GM21825 (cell line): ENCODE measurements around the gene IL6.
"Not testable (repeated sequence)": the region's sequence is repeated elsewhere in the genome, so short reads cannot be mapped to it uniquely, and the experiment has no call there.

ENCODE experiments used
- ATAC-seq: cut with Tn5 transposase; IDR thresholded peaks from one replicate; pipeline ENCODE4 v1.9.1; 2021; ENCODE audit warnings: mild to moderate bottlenecking, moderate library complexity; ENCODE audit not compliant: unreplicated experiment

Gene IL6

DNA sequence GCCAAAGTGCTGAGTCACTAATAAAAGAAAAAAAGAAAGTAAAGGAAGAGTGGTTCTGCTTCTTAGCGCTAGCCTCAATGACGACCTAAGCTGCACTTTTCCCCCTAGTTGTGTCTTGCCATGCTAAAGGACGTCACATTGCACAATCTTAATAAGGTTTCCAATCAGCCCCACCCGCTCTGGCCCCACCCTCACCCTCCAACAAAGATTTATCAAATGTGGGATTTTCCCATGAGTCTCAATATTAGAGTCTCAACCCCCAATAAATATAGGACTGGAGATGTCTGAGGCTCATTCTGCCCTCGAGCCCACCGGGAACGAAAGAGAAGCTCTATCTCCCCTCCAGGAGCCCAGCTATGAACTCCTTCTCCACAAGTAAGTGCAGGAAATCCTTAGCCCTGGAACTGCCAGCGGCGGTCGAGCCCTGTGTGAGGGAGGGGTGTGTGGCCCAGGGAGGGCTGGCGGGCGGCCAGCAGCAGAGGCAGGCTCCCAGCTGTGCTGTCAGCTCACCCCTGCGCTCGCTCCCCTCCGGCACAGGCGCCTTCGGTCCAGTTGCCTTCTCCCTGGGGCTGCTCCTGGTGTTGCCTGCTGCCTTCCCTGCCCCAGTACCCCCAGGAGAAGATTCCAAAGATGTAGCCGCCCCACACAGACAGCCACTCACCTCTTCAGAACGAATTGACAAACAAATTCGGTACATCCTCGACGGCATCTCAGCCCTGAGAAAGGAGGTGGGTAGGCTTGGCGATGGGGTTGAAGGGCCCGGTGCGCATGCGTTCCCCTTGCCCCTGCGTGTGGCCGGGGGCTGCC is at the start of gene IL6:
Gene IL6 (plus strand): TSS at position 294 of the 807 bp plus-strand sequence. CDS start 63 bp downstream, at position 357.
- ATAC-seq, result no peak

DNA sequence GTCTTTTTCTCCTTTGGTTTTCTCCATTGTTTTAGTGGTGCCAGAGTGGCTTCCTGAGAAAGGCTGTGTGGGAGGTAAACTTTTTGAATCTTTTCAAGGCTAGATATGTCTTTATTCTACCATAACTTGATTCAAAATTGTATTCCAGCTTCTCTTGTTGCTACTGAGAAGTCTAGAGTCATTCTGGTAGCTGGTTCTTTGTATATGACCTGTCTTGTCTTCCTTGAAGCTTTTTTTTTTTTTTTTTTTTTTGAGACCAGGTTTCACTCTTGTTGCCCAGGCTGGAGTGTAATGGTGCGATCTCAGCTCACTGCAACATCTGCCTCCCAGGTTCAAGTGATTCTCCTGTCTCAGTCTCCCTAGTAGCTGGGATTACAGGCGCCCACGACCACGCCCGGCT is 49.7 kb upstream of the IL6 start:
- not testable (repeated sequence) for ATAC-seq

- ATAC-seq, result no peak
Measured at GRCh38 chr7:22677680-22678079, 49.3 kb upstream of the IL6 start.

DNA sequence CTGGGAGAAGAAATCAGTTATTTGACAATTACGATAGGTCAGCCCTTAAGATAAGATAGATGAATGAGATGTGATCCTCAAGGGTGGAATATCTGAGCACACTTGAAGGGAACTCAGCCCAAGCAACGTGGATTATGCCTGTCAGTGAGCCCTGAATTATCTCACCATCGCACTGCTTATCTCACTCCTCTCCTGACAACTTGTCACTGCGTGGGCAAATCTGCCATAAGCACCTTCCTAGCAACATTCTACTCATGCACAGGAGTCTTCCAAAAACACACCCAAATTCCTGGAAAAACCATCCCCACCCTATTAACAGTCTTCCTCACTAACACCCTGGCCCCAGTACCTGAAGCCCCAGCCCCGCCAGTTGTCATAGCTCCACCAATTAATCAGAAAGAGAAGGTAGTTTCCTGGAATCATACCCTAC is 46.5 kb upstream of the IL6 start:
- ATAC-seq, result no peak

- no peak for ATAC-seq
Measured at GRCh38 chr7:22681312-22681711, 45.7 kb upstream of the IL6 start.

DNA sequence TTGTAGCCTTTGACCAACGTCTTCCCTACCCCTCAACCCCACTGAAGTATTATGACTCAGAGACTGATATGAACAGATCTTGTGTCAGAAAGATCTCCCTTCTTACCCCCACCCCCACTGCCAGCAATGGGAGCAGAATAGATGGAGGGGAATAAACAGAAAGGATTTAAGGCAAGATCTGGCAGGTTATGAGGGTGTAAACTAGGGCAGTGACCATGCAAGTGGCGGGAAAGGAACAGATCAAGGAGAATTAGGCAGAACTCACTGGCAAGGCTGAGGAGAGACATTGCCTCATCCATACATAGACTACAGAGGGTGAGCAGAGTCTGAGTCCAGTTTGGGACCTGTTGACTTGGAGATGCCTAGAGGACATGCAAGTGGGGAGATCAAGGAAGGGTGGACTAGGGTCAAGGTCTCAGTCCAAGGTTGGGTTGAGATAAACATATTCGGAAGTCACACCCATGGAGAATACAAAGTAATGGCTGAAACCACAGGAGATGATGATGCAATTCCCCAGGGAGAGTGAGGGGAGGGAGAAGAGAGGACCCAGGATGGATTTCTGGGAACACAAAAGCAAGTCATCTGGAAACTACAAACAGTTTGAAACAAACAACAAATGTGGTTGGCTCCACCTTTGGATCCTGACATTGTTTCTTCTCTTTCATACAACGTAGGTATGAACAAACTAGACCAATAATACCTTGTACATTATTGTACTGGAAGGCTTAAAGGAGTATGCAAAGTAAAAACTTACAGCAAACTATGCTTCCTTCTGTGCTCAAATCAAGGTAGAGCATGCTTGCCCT is 44.9 kb upstream of the IL6 start:
- no peak for ATAC-seq

DNA sequence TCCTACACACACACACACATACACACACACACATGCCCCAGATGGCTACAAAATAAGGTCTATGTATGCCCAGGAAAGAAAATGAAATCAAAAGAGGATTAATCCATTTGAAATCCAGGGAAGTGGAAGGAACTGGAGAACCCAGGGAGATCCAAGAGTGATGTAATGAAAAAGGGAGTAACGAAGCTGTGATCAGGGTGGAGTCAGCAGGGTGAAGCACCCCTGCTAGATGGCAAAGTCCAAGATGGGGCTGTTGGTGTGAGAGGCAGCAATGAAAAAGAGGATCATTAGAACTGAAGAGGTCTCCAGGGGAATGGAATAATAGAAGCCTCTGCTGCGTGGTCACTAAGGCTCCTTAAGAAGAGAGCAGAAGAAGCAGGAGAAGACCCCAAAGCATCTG is 43.6 kb upstream of the IL6 start:
- ATAC-seq, result no peak

- ATAC-seq, result no peak
Measured at GRCh38 chr7:22686620-22687019, 40.4 kb upstream of the IL6 start.

- ATAC-seq, result no peak
Measured at GRCh38 chr7:22688084-22688483, 38.9 kb upstream of the IL6 start.

DNA sequence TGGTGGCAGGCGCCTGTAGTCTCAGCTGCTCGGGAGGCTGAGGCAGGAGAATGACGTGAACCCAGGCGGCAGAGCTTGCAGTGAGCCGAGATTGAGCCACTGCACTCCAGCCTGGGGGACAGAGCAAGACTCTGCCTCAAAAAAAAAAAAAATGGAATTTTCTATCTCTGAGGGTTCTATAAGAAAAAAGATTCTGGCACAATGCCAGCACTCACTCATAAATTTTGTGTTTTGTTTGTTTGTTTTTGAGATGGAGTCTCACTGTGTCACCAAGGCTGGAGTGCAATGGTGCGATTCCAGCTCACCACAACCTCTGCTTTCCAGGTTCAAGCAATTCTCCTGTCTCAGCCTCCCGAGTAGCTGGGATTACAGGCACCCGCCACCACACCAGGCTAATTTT is 38.1 kb upstream of the IL6 start:
- not testable (repeated sequence) for ATAC-seq

DNA sequence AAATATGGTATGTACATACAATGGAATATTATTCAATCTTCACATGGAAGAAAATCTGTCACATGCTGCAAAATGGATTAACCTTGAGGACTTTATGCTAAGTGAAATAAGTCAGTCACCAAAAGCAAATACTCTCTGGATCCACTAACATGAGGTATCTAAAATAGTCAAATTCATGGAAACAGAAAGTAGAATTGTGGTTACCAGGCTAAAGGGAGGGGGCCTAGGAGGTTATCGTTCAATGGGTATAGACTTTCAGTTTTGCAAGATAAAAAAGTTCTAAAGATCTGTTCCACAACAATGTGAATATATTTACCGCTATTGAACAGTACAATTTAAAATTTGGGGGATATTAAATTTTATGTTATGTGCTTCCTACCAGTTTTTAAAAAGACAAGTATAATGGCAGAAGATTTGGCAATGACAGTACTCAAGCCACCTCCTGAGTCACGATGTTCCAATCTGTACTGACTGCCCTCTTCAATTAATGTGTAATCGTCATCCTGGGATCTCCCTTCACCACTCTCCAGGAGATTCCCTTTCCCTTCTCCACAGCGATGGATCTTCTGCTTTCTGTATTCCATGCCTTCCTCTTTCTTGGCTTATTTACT is 32.3 kb upstream of the IL6 start:
- peak; percentile 40 for ATAC-seq

GRCh38 chr7:22695476-22696132 is 31.4 kb upstream of the IL6 start:
- ATAC-seq, result no peak

DNA sequence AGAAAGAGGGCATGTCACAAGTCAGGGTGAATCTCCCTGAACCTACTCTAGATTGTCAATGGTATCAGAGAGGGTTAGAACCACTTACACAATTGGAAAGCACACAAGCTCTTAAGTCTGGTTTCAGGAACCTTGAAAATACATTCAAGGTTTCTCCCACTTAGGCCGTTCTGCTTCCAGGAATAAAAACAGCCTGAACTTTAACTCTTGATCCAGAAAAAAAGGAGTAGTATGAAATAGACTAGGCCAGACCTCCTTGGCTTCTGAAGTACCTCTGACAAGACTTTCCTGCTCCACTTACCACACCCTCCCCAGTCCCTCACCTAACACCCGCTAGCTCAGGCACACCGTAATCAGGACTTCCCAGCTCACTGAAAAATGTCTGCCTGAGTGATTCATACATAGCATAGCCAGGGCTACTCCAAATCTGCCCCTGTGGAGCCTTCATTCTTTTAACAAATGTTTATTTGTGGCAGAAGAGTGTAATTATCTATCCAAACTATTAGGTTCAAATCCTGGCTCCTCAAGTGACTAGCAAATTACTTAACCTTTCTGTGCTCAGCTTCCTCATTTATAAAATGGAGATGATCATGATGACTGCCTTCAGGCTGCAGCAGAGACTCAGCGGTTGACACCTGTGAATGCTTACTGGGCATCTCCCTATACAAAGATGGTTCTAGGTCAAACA is 30.3 kb upstream of the IL6 start:
- ATAC-seq, result no peak

DNA sequence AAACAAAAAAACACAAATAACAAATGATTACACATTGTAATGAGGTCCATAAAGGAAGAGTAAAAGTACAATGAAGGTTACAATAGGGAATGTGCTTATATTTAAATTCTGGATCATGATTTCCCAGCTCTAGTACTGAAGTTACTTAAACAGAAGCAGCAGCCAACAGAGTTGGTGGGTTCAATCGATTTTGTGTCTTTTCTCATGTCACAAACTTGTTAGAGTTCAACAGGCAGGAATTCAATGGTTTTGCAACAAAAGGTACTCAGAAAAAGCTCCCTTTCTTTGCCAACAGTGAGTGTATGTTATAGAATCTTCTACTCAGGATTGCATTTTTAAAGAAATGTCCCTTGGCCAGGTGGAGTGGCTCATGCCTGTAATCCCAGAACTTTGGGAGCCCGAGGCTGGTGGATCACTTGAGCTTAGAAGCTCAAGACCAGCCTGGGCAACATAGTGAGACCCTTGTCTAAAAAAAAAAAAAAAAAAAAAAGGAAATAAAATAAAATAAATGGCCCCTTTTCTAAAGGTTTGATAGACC is 29.6 kb upstream of the IL6 start:
- ATAC-seq, result no peak

DNA sequence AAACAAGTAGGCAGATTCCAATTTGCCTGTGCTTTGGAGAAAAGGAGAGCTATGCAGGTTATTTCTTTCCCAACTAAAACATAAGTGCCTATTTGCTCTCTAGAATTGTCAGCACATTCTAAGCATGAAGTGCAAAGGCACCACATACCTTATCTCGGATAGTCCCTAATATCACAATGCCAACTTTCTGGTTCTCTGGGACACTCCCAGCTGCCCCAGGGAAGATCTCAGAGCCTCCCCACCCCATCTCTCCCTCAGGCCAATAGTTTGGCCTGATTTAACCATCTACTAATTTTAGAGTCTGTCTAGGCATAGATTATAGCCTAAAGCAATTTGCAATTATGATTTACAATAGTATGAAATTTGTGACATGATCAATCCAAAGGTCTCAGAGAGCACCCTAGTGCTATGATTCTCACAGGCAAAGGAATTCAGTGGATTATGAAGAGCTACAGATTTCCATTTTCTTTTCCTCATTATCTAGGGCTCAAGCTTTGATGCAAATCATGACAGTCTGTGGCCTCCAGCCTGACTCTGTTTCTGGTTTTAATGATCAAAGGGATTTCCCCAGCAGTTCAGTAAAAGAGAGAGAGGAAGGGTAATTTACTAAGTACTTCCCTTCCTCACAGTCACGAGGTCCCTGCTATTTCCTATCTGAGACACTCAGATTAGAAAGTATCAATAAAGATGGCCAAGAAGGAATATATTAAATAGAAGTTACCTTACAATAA is 29.0 kb upstream of the IL6 start:
- peak; percentile 78 for ATAC-seq

GRCh38 chr7:22698767-22699166 is 28.2 kb upstream of the IL6 start:
- ATAC-seq, result no peak

DNA sequence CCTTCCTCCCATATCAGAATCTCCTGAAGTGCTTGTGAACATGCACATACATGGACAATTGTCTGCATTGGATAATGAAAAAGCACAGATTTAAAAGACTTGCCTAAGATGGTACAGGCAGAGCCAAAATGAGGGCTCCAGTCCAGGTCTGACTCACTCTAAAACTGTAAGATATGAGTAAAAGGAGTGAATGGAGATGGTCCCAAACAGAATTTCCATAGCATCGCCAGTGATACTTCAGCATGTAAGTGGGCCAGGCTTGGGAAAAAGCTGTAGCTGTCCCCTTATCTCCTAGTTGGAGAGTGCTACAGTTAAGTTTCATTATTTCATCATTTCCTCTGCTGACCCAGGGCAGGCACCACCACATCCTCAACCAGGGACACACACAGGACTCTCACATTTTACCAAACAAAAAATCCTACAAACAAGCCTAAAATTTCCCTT is 26.4 kb upstream of the IL6 start:
- no peak for ATAC-seq

- ATAC-seq, result no peak
Measured at GRCh38 chr7:22702516-22702915, 24.5 kb upstream of the IL6 start.

DNA sequence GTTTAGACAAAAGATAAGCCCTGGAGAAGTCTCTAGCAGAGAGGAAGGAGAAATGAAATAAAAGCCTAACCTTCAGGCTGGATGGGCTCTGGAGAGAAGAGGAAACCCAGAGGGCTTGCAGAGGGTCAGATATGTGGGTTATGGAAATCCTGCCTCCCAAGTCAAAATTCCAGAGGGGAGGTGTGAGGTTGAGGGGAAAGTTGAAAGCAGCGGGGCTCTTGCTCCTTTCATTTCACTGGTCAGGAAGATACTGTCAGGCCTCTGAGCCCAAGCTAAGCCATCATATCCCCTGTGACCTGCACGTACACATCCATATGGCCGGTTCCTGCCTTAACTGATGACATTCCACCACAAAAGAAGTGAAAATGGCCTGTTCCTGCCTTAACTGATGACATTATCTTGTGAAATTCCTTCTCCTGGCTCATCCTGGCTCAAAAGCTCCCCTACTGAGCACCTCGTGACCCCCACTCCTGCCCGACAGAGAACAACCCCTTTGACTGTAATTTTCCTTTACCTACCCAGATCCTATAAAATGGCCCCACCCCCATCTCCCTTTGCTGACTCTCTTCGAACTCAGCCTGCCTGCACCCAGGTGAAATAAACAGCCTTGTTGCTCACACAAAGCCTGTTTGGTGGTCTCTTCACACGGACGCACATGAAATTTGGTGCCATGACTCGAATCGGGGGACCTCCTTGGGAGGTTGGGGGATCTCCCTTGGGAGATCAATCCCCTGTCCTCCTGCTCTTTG is 23.7 kb upstream of the IL6 start:
- not testable (repeated sequence) for ATAC-seq
